Loucy (cell line): ENCODE results near the gene GIT2.

Experiments
- H2AFZ ChIP-seq: fragments of 200-600 bp; sonication (generic); 2 replicates; pipeline ENCODE4 v1.6.0; 2016; ENCODE audit warnings: antibody characterized with exemption, mild to moderate bottlenecking, low read length, moderate library complexity
- H3F3A ChIP-seq: fragments of 200-600 bp; 2 replicates; pipeline ENCODE4 v1.6.0; 2016; ENCODE audit warnings: antibody characterized with exemption, low read depth, mild to moderate bottlenecking
- H3K27me3 ChIP-seq: fragments of 200-600 bp; sonication (generic); 2 replicates; pipeline ENCODE4 v1.6.1; 2014; ENCODE audit warnings: low read length, mild to moderate bottlenecking; ENCODE audit not compliant: insufficient read depth, poor library complexity, severe bottlenecking
- H3K36me3 ChIP-seq: fragments of 200-600 bp; sonication (generic); 2 replicates; pipeline ENCODE4 v1.6.1; 2016; ENCODE audit warnings: low read length; ENCODE audit not compliant: insufficient read depth
- H3K4me1 ChIP-seq: fragments of 200-600 bp; sonication (generic); 2 replicates; pipeline ENCODE4 v1.5.1; 2014; ENCODE audit warnings: low read length, mild to moderate bottlenecking; ENCODE audit not compliant: insufficient read depth, poor library complexity, severe bottlenecking
- H3K4me2 ChIP-seq: fragments of 200-600 bp; sonication (generic); 2 replicates; pipeline ENCODE4 v1.6.0; 2014; ENCODE audit warnings: antibody characterized with exemption, low read length, low read depth, mild to moderate bottlenecking; ENCODE audit not compliant: poor library complexity, severe bottlenecking
- H3K4me3 ChIP-seq: fragments of 200-600 bp; sonication (generic); 2 replicates; pipeline ENCODE4 v1.5.1; 2014; ENCODE audit warnings: low read length, mild to moderate bottlenecking, mixed read lengths; ENCODE audit not compliant: poor library complexity, severe bottlenecking
- H3K79me2 ChIP-seq: fragments of 200-600 bp; sonication (generic); 2 replicates; pipeline ENCODE4 v1.6.1; 2014; ENCODE audit warnings: low read length; ENCODE audit not compliant: insufficient read depth
- H3K9ac ChIP-seq: fragments of 200-600 bp; sonication (generic); 2 replicates; pipeline ENCODE4 v1.6.0; 2014; ENCODE audit warnings: mild to moderate bottlenecking, low read depth, low read length, moderate library complexity; ENCODE audit not compliant: poor library complexity, severe bottlenecking
- H3K9me2 ChIP-seq: fragments of 200-600 bp; sonication (generic); replicated peaks from 2 replicates; pipeline ENCODE4 v1.6.1; 2016; ENCODE audit warnings: low read depth, low read length, mixed read lengths
- H3K9me3 ChIP-seq: fragments of 200-600 bp; sonication (generic); 2 replicates; pipeline ENCODE4 v1.6.1; 2014; ENCODE audit warnings: mild to moderate bottlenecking, antibody characterized with exemption, low read length, low read depth; ENCODE audit not compliant: insufficient read depth
- H4K20me1 ChIP-seq: fragments of 200-600 bp; sonication (generic); 2 replicates; pipeline ENCODE4 v1.6.0; 2014; ENCODE audit warnings: antibody characterized with exemption, low read length, mild to moderate bottlenecking; ENCODE audit not compliant: insufficient read depth, poor library complexity, severe bottlenecking
- CTCF ChIP-seq: fragments of 200-600 bp; sonication (generic); conservative IDR thresholded peaks from 2 replicates; pipeline ENCODE4 v1.5.1; 2014; ENCODE audit warnings: mild to moderate bottlenecking, antibody characterized with exemption, low read length
- EZH2phosphoT487 ChIP-seq: fragments of 200-600 bp; IDR thresholded peaks from 2 replicates; pipeline ENCODE4 v1.6.1; 2018; ENCODE audit warnings: antibody characterized with exemption, mild to moderate bottlenecking, moderate library complexity, borderline replicate concordance

GIT2 gene

GRCh38 chr12:109912855-109913321 is 83.3 kb downstream of the GIT2 start:
- Histone ChIP-seq H3K27me3 (no peaks in the 10 kb centered on the region), H3K36me3 (peaks cover 60% of the 10 kb centered on the region; the same call in 1 of the 2 replicates), H2AFZ (no peak overlapping the region), H3K4me1 (no peaks in the 10 kb centered on the region), H3K79me2 (no peaks in the 10 kb centered on the region), H3K4me2 (no peak overlapping the region), H3K9me3 (no peaks in the 10 kb centered on the region), H3F3A (no peaks in the 10 kb centered on the region), H3K9me2 (no peaks in the 10 kb centered on the region), H3K4me3 (no peak overlapping the region), H4K20me1 (no peaks in the 10 kb centered on the region), H3K9ac (no peak overlapping the region)
- TF ChIP-seq CTCF (no peak), EZH2phosphoT487 (no peak)

GRCh38 chr12:109910969-109911348 is 85.2 kb downstream of the GIT2 start:
- Histone ChIP-seq H3K4me3 (no peak overlapping the region), H3K9me3 (no peaks in the 10 kb centered on the region), H3K4me2 (no peak overlapping the region), H3K4me1 (no peaks in the 10 kb centered on the region), H3F3A (no peaks in the 10 kb centered on the region), H3K9me2 (no peaks in the 10 kb centered on the region), H3K9ac (no peak overlapping the region), H3K79me2 (no peaks in the 10 kb centered on the region), H3K36me3 (peaks cover 61% of the 10 kb centered on the region; the same call in 1 of the 2 replicates), H2AFZ (no peak overlapping the region), H3K27me3 (no peaks in the 10 kb centered on the region), H4K20me1 (no peaks in the 10 kb centered on the region)
- no peak for TF ChIP-seq EZH2phosphoT487
- TF ChIP-seq CTCF = peak; percentile 57

GRCh38 chr12:109910254-109910968 is 85.8 kb downstream of the GIT2 start:
- no peak for TF ChIP-seq CTCF
- TF ChIP-seq EZH2phosphoT487 = no peak
- Histone ChIP-seq H3K27me3 (no peaks in the 10 kb centered on the region), H3K9me3 (no peaks in the 10 kb centered on the region), H2AFZ (no peak overlapping the region), H3K4me1 (no peaks in the 10 kb centered on the region), H3K4me3 (no peak overlapping the region), H3K9ac (no peak overlapping the region), H3K4me2 (no peak overlapping the region), H3F3A (no peaks in the 10 kb centered on the region), H3K36me3 (peaks cover 60% of the 10 kb centered on the region; the same call in 1 of the 2 replicates), H4K20me1 (no peaks in the 10 kb centered on the region), H3K79me2 (no peaks in the 10 kb centered on the region), H3K9me2 (no peaks in the 10 kb centered on the region)
